ENCODE data around the gene DAB2IP.

The DAB2IP gene

DNA sequence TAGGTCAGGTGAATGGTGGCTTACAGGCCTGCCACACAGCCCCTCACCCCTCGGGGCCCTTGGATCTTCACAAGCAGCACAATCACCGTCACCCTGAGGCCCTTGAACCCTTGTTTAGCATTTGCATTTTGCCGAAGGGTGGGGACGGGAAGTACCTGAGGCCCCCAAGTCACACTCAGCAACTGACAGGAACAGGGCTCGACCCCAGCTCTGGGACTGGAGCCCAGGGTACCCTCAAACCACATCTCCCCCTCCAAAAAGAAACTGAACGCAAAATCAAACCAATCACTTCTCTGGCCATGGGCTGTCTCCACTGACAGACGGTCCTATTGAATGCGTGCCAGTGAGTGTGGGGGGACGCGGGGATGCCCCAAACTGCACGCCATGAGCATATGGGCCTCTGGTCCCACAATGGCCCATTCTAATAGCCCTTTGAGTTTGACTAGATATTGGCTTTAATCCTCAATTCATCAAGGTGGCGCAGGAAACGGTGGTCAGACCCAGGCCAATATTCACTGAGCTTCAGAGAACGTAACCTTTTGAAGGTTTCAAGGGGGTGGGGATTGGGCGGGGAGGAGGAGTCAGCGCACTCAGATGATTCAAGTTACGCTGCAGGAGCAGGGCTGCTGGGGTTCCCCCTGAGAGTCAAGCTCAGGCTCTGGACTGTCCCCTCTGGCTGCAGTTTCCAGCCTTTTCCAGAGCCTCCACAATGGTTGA is 176.0 kb downstream of the DAB2IP start:
- Histone ChIP-seq H3K4me3 (ENCODE audit: insufficient read depth, low read depth, low read length, poor library complexity, severe bottlenecking) (no peak overlapping the region), H3K9me3 (ENCODE audit: control insufficient read depth, low read length) (no peaks in the 10 kb centered on the region), H3K4me1 (ENCODE audit: control insufficient read depth, insufficient read depth, low read length, poor library complexity, severe bottlenecking) (no peaks in the 10 kb centered on the region), H3K27me3 (replicated peaks; ENCODE audit: control insufficient read depth, insufficient read depth, low read length, poor library complexity, severe bottlenecking) (no peaks in the 10 kb centered on the region), H3K36me3 (ENCODE audit: control insufficient read depth, insufficient read depth, low read length) (no peaks in the 10 kb centered on the region), H3K27ac (ENCODE audit: insufficient read depth, low read length, poor library complexity, severe bottlenecking) (no peak overlapping the region)
- no peak for DNase-seq

DNA sequence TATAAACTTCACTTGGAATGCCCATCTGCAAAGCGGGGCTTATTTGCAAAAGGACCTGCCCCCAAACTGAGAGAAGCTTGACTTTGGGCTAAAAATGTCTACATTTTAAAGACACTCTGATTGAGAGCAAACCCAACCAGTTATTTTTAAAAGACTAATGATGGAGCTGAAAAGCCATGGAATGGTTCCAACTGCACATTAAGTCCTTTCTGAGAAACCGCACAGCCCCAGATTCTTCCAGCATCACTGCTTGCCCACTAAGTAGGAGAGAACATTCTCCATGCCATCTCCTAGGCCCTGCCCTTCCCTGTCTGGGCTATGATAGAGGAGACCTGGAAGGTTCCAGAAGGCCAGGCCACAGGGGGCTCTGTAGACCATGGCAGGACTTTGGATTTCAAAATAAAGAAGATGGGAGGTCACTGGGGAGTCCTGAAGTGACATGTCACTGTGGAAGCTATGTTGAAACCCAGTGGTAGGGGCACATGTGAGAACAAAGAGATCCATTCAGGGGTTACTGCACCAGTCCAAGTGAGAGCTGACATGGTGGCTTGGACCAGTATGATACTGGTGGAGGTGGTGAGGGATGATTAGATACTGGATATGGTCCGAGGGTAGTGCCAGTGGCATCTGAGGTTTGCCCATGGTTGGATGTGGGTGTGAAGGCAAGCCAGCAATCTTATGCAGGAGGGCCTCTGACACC is 179.2 kb downstream of the DAB2IP start:
- no peaks in the 10 kb centered on the region for H3K9me3 ChIP-seq (ENCODE audit: control insufficient read depth, low read length)
- H3K4me1 ChIP-seq (ENCODE audit: control insufficient read depth, insufficient read depth, low read length, poor library complexity, severe bottlenecking) = no peaks in the 10 kb centered on the region
- no peaks in the 10 kb centered on the region for H3K27me3 ChIP-seq (replicated peaks; ENCODE audit: control insufficient read depth, insufficient read depth, low read length, poor library complexity, severe bottlenecking)
- no peaks in the 10 kb centered on the region for H3K36me3 ChIP-seq (ENCODE audit: control insufficient read depth, insufficient read depth, low read length)
- H3K27ac ChIP-seq (ENCODE audit: insufficient read depth, low read length, poor library complexity, severe bottlenecking) = no peak overlapping the region
- H3K4me3 ChIP-seq (ENCODE audit: insufficient read depth, low read depth, low read length, poor library complexity, severe bottlenecking) = no peak overlapping the region
- DNase-seq = no peak

DNA sequence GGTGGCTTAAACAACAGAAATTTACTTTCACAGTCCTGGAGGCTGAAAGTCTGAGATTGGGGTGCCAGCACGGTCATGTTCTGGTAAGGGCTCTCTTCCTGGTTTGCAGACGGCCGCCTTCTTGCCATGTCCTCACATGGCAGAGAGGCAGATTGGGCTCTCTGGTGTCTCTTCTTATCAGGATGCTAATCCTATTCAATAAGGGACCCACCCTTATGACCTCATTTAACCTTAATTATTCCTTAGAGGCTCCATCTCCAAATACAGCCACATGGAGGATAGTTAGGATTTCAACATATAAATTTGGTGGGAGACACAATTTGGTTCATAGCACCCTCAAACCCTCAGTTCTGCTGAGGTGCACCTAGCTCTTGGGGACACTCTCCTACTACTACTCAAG is 180.4 kb downstream of the DAB2IP start:
- H3K9me3 ChIP-seq (ENCODE audit: control insufficient read depth, low read length) = no peaks in the 10 kb centered on the region
- no peak for DNase-seq
- H3K4me1 ChIP-seq (ENCODE audit: control insufficient read depth, insufficient read depth, low read length, poor library complexity, severe bottlenecking) = no peaks in the 10 kb centered on the region
- H3K4me3 ChIP-seq (ENCODE audit: insufficient read depth, low read depth, low read length, poor library complexity, severe bottlenecking) = no peak overlapping the region
- no peaks in the 10 kb centered on the region for H3K27me3 ChIP-seq (replicated peaks; ENCODE audit: control insufficient read depth, insufficient read depth, low read length, poor library complexity, severe bottlenecking)
- no peaks in the 10 kb centered on the region for H3K36me3 ChIP-seq (ENCODE audit: control insufficient read depth, insufficient read depth, low read length)
- no peak overlapping the region for H3K27ac ChIP-seq (ENCODE audit: insufficient read depth, low read length, poor library complexity, severe bottlenecking)

DNA sequence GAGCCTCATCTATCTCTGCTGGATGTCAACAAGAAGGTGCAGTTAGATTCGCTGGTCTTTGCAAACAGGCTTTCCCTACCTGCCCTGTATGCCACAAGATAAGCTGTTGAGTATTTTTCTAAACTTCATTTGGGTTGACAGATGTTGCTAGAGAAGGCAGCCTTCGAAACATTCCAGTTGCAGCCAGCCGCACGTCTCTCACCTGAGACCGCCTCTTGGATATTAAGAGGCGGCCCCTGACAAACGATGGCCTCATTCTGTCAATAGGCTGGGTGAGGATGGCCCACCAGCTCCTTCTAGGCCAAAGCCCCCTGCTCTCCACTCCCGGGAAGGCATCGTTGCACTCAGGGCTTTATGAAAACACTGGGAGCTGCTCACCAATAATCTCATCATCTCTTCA is 181.6 kb downstream of the DAB2IP start:
- H3K36me3 ChIP-seq (ENCODE audit: control insufficient read depth, insufficient read depth, low read length) = no peaks in the 10 kb centered on the region
- no peaks in the 10 kb centered on the region for H3K27me3 ChIP-seq (replicated peaks; ENCODE audit: control insufficient read depth, insufficient read depth, low read length, poor library complexity, severe bottlenecking)
- no peak overlapping the region for H3K27ac ChIP-seq (ENCODE audit: insufficient read depth, low read length, poor library complexity, severe bottlenecking)
- DNase-seq = no peak
- no peaks in the 10 kb centered on the region for H3K4me1 ChIP-seq (ENCODE audit: control insufficient read depth, insufficient read depth, low read length, poor library complexity, severe bottlenecking)
- H3K9me3 ChIP-seq (ENCODE audit: control insufficient read depth, low read length) = no peaks in the 10 kb centered on the region
- no peak overlapping the region for H3K4me3 ChIP-seq (ENCODE audit: insufficient read depth, low read depth, low read length, poor library complexity, severe bottlenecking)

All from effector memory CD4-positive, alpha-beta T cell (primary cell).